Stimulated activated memory B cell treated with anti-CD40 and anti-IgM and Interleukin-4, amounts not matched to agents 10 μg/mL and 1 μg/mL and 100 μg/mL, for 72 hours (primary cell): Measurements from ENCODE around the gene BRSK1.

Experiments
- ATAC-seq: fragments of 150-1000 bp; cut with Tn5 transposase; 2 replicates; pipeline ENCODE4 v1.10.0; 2021
- H3K27ac Mint-ChIP-seq: one replicate; pipeline ENCODE4 v1.8.0; 2022; ENCODE audit warnings: mild to moderate bottlenecking, mixed read lengths
- H3K27me3 Mint-ChIP-seq: one replicate; pipeline ENCODE4 v1.8.0; 2022; ENCODE audit warnings: mixed read lengths
- H3K36me3 Mint-ChIP-seq: one replicate; pipeline ENCODE4 v1.8.0; 2022; ENCODE audit warnings: mixed read lengths
- H3K4me1 Mint-ChIP-seq: one replicate; pipeline ENCODE4 v1.8.0; 2022; ENCODE audit warnings: mixed read lengths
- H3K4me3 Mint-ChIP-seq: one replicate; pipeline ENCODE4 v1.8.0; 2022; ENCODE audit warnings: mild to moderate bottlenecking, moderate library complexity, mixed read lengths
- H3K9me3 Mint-ChIP-seq: one replicate; pipeline ENCODE4 v1.8.0; 2022; ENCODE audit warnings: mixed read lengths

The BRSK1 gene

GRCh38 chr19:55277494-55277893 lies 6.3 kb upstream of the BRSK1 start:
- Mint-ChIP-seq H3K27ac (peak overlapping the region; percentile 85), H3K36me3 (peaks cover 25% of the 10 kb centered on the region), H3K4me1 (peaks cover 59% of the 10 kb centered on the region), H3K27me3 (no peaks in the 10 kb centered on the region), H3K9me3 (no peaks in the 10 kb centered on the region), H3K4me3 (peak overlapping the region; percentile 49)
- no peak for ATAC-seq

- ATAC-seq = no peak
- Mint-ChIP-seq H3K36me3 (peaks cover 14% of the 10 kb centered on the region), H3K27me3 (no peaks in the 10 kb centered on the region), H3K27ac (peak overlapping the region; percentile 98), H3K4me3 (no peak overlapping the region), H3K9me3 (no peaks in the 10 kb centered on the region), H3K4me1 (peaks cover 64% of the 10 kb centered on the region)
These were observed 5.2 kb upstream of the BRSK1 start for GRCh38 chr19:55278391-55279135.

DNA sequence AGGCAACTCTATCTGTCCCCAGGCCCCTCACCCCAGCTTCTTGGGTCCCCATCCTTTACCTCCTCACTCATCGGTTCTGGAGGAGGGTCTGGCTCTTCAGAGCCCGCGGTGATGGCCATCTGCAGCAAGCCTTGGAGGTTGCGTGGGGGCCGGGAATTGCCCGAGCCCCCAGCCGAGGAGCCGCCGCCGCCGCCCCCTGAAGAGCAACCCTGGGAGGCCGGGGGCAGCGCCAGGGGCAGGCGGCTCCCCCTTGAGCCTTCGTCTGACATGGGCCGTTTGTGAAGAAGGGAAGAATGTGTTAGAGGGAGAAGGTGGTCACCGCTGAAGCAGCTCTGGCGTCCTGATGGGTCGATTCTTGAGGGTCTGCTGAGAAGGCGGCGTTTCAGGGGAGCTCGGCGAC lies 4.5 kb upstream of the BRSK1 start:
- peak overlapping the region; percentile 99 for H3K4me3 Mint-ChIP-seq
- no peak for ATAC-seq
- H3K27ac Mint-ChIP-seq = peak overlapping the region; percentile 98
- H3K4me1 Mint-ChIP-seq = peaks cover 67% of the 10 kb centered on the region
- no peaks in the 10 kb centered on the region for H3K27me3 Mint-ChIP-seq
- H3K9me3 Mint-ChIP-seq = no peaks in the 10 kb centered on the region
- H3K36me3 Mint-ChIP-seq = peaks cover 10% of the 10 kb centered on the region

GRCh38 chr19:55279770-55280643 lies 3.8 kb upstream of the BRSK1 start, which contains the start of gene HSPBP1:
Gene HSPBP1 (minus strand): TSS chr19:55280110. CDS start chr19:55279608, 502 bp downstream.
- no peaks in the 10 kb centered on the region for H3K9me3 Mint-ChIP-seq
- peaks cover 10% of the 10 kb centered on the region for H3K36me3 Mint-ChIP-seq
- peak within 1 kb of the TSS; percentile 99 for H3K4me3 Mint-ChIP-seq
- peaks cover 64% of the 10 kb centered on the region for H3K4me1 Mint-ChIP-seq
- no peaks in the 10 kb centered on the region for H3K27me3 Mint-ChIP-seq
- peak; percentile 89 for ATAC-seq
- peak within 1 kb of the TSS; percentile 98 for H3K27ac Mint-ChIP-seq

- no peak overlapping the region for H3K4me3 Mint-ChIP-seq
- no peak for ATAC-seq
These were observed 735 bp downstream of the BRSK1 start for GRCh38 chr19:55284405-55285058.

DNA sequence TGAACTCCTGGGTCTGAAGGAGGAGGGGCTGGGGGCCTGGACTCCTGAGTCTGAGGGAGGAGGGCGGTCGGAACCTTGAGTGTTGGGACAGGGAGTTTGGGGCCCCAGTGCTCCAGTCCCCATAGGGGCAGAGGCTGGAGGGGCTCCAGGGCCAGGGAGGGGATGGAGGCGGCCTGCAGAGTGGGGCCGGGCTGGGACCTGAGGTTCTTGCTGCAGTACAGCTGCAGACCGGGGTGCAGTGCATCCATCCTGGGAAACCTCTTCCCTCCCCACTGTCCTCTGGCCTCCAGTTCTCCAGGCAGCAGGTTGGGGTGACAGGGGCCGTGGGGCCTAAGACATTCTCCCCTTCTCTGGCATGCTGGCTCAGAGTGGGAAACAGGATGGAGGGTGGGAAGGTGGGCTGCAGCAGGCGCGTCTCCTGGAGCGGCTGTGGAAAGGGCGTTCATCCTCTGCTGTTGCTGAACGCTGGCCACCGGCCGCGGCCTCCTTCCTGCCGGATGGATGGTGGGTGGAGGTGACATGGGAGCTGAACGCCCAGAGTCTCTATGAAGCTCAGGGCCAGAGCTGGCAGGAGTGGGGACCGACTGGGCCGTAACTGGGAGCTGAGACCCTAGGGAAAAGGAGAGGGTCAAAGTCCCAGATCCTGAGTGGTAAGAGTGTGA lies 1.6 kb downstream of the BRSK1 start:
- Mint-ChIP-seq H3K9me3 (no peaks in the 10 kb centered on the region), H3K27ac (peak overlapping the region; percentile 42)

More at GRCh38 chr19:55284405-55285058, 735 bp downstream of the BRSK1 start:
- Mint-ChIP-seq H3K36me3 (peaks cover 5% of the 10 kb centered on the region), H3K9me3 (no peaks in the 10 kb centered on the region), H3K27me3 (no peaks in the 10 kb centered on the region), H3K27ac (peak overlapping the region; percentile 42), H3K4me1 (peaks cover 29% of the 10 kb centered on the region)

GRCh38 chr19:55287361-55288079 lies 3.7 kb downstream of the BRSK1 start:
- Mint-ChIP-seq H3K4me1 (peaks cover 8% of the 10 kb centered on the region), H3K4me3 (no peak overlapping the region), H3K9me3 (no peaks in the 10 kb centered on the region), H3K27me3 (no peaks in the 10 kb centered on the region), H3K27ac (no peak overlapping the region), H3K36me3 (no peaks in the 10 kb centered on the region)
- ATAC-seq = no peak

More for the DNA sequence above, 1.6 kb downstream of the BRSK1 start:
- no peak overlapping the region for H3K4me3 Mint-ChIP-seq
- H3K36me3 Mint-ChIP-seq = no peaks in the 10 kb centered on the region
- H3K4me1 Mint-ChIP-seq = peaks cover 21% of the 10 kb centered on the region
- ATAC-seq = no peak
- no peaks in the 10 kb centered on the region for H3K27me3 Mint-ChIP-seq

- Mint-ChIP-seq H3K4me3 (no peak overlapping the region), H3K27ac (no peak overlapping the region), H3K4me1 (no peaks in the 10 kb centered on the region), H3K36me3 (no peaks in the 10 kb centered on the region), H3K27me3 (no peaks in the 10 kb centered on the region), H3K9me3 (no peaks in the 10 kb centered on the region)
- no peak for ATAC-seq
These were observed 5.5 kb downstream of the BRSK1 start for GRCh38 chr19:55289117-55289796.

DNA sequence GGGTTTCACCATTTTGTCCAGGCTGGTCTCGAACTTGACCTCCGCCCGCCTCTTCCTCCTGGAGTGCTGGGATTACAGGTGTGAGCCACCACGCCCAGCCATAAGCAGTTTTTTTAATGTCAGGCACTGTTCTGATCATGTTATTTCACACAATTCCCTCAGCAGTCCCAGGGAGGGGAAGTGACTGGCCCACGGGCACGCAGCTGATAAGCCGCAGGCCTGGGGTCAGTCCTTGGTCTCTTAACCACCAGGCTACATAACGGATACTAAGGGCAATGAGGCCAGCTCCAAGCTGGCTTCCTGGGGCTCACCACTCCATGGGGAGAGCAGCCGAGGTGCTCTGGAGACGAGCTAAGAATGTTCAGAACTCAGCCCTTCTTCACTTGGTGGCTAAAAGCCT lies 13.5 kb downstream of the BRSK1 start:
- H3K4me3 Mint-ChIP-seq = no peak overlapping the region
- H3K36me3 Mint-ChIP-seq = no peaks in the 10 kb centered on the region
- peaks cover 15% of the 10 kb centered on the region for H3K27me3 Mint-ChIP-seq
- H3K27ac Mint-ChIP-seq = no peak overlapping the region
- ATAC-seq = no peak
- H3K4me1 Mint-ChIP-seq = peaks cover 20% of the 10 kb centered on the region
- no peaks in the 10 kb centered on the region for H3K9me3 Mint-ChIP-seq

- Mint-ChIP-seq H3K4me1 (peaks cover 20% of the 10 kb centered on the region), H3K36me3 (no peaks in the 10 kb centered on the region), H3K4me3 (no peak overlapping the region), H3K27me3 (peaks cover 15% of the 10 kb centered on the region), H3K9me3 (no peaks in the 10 kb centered on the region), H3K27ac (no peak overlapping the region)
- ATAC-seq = no peak
These were observed 16.2 kb downstream of the BRSK1 start for GRCh38 chr19:55299991-55300390.

GRCh38 chr19:55300886-55301458 lies 17.2 kb downstream of the BRSK1 start:
- peaks cover 20% of the 10 kb centered on the region for H3K4me1 Mint-ChIP-seq
- H3K4me3 Mint-ChIP-seq = peak overlapping the region; percentile 79
- no peaks in the 10 kb centered on the region for H3K36me3 Mint-ChIP-seq
- no peak for ATAC-seq
- H3K9me3 Mint-ChIP-seq = no peaks in the 10 kb centered on the region
- H3K27me3 Mint-ChIP-seq = peaks cover 15% of the 10 kb centered on the region
- peak overlapping the region; percentile 60 for H3K27ac Mint-ChIP-seq

GRCh38 chr19:55301459-55302317 lies 17.9 kb downstream of the BRSK1 start:
- ATAC-seq = peak; percentile 88

GRCh38 chr19:55302318-55302703 lies 18.5 kb downstream of the BRSK1 start:
- peaks cover 12% of the 10 kb centered on the region for H3K27me3 Mint-ChIP-seq
- peaks cover 20% of the 10 kb centered on the region for H3K4me1 Mint-ChIP-seq
- ATAC-seq = no peak
- H3K36me3 Mint-ChIP-seq = no peaks in the 10 kb centered on the region
- no peaks in the 10 kb centered on the region for H3K9me3 Mint-ChIP-seq
- H3K27ac Mint-ChIP-seq = peak overlapping the region; percentile 60
- H3K4me3 Mint-ChIP-seq = peak overlapping the region; percentile 79

More at GRCh38 chr19:55301459-55302317, 17.9 kb downstream of the BRSK1 start:
- H3K4me3 Mint-ChIP-seq = peak overlapping the region; percentile 79
- no peaks in the 10 kb centered on the region for H3K9me3 Mint-ChIP-seq
- peak overlapping the region; percentile 60 for H3K27ac Mint-ChIP-seq
- H3K36me3 Mint-ChIP-seq = no peaks in the 10 kb centered on the region
- H3K27me3 Mint-ChIP-seq = peaks cover 15% of the 10 kb centered on the region
- peaks cover 20% of the 10 kb centered on the region for H3K4me1 Mint-ChIP-seq
